ENCODE measurements around the gene DSG2.

GRCh38 chr18:31565345-31565744, 67.4 kb downstream of the DSG2 start:
- TF ChIP-seq CTCF (conservative IDR thresholded peaks at IDR 0.05; ENCODE audit: low read depth, low read length) (no peak), EZH2 (IDR thresholded peaks at IDR 0.05; ENCODE audit: borderline replicate concordance, low read depth, low read length, poor library complexity, severe bottlenecking) (no peak)

All from A673 (cell line).